Measurements from ENCODE around the gene CCDC85B. TPM values are rescaled to one million over a fixed set of nuclear protein-coding genes. Genes with fewer than 3 reads are reported as not detected.
A peak's percentile ranks its signal among the peaks of the same experiment; 100 is the strongest.

Gene CCDC85B
- total and polyA plus RNA-seq, 10 donors, result 38.7 to 131 (median 51.3) TPM

DNA sequence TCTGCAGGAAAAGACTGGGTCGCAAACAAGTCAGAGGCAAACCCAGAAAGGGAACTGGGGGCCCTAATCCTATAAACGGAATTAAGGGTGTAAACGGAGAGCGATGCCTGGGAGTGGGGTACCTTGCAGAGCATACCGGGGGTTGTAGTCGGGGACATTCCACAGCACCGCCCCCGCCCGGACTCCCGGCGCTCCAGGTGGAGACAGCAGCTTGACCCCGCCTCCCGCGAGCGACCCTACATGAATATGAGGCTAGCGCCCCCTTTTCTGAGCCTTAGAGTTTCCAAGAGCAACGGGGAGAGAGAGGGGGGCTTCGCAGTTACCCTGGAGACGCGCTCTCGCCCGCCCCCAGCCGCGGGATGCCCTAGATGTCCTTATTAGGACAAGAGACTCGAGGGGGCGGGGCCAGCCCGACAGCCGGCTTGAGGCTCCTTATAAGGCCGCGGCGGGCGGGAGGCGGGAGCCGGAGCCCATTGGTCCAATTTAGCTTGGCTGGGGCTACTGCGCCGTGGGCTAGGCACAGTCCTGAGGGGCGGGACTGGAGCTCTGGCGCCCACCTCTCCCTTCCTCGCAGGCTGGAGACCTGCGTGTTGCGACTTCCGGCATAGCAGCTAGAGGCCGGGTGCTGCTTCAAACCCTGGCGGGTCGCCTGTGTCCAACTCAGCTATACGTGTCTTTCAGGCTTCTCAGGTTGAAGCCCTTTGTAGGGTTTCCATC lies 31.2 kb upstream of the CCDC85B start:
- Histone ChIP-seq H3K36me3 (peaks cover 8 to 52% (median 46%) of the 10 kb centered on the region in 6 donors), H3K9me3 (no peaks in the 10 kb centered on the region), H3K4me1 (peaks cover 38 to 82% (median 70%) of the 10 kb centered on the region in 6 donors), H3K27me3 (replicated peaks in 1 of 7) (no peaks in the 10 kb centered on the region), H3K4me3 (peak overlapping the region; percentile 86 to 100 (median 99)), H3K27ac (peak overlapping the region; percentile 93 to 99 (median 97))
- intact Hi-C loops (cut with DNase I; ENCODE audit: low total_unique reads), result no loop called here
- WGBS, 5 donors, result 0 to 1% (median 0%) methylated on average over 14 to 46 of the region's 46 CpGs
- TF ChIP-seq POLR2A (IDR thresholded peaks at IDR 0.05) (peak in 2 of 3 donors; percentile 48 to 91), POLR2AphosphoS5 (IDR thresholded peaks at IDR 0.05) (peak; percentile 96 to 98 (median 98)), CTCF (IDR thresholded peaks at IDR 0.05 in 8 of 11, conservative IDR thresholded peaks at IDR 0.05 in 3 of 11) (peak in 4 of 11 experiments; percentile 8 to 41 (median 30))
- DNase-seq, result peak; percentile 100

GRCh38 chr11:65859812-65860277 lies 30.6 kb upstream of the CCDC85B start:
- Histone ChIP-seq H3K4me3 (peak overlapping the region; percentile 86 to 100 (median 99)), H3K27me3 (replicated peaks in 1 of 7) (no peaks in the 10 kb centered on the region), H3K4me1 (peaks cover 33 to 77% (median 65%) of the 10 kb centered on the region in 6 donors), H3K9me3 (no peaks in the 10 kb centered on the region), H3K27ac (peak overlapping the region; percentile 93 to 99 (median 97)), H3K36me3 (peaks cover 8 to 52% (median 46%) of the 10 kb centered on the region in 6 donors)
- WGBS, 5 donors, result 0 to 1% (median 0%) methylated on average over 16 of the region's 16 CpGs
- peak; percentile 90 for DNase-seq
- TF ChIP-seq CTCF (IDR thresholded peaks at IDR 0.05 in 8 of 11, conservative IDR thresholded peaks at IDR 0.05 in 3 of 11) (no peak), POLR2AphosphoS5 (IDR thresholded peaks at IDR 0.05) (no peak), POLR2A (IDR thresholded peaks at IDR 0.05) (no peak)
- intact Hi-C loops (cut with DNase I; ENCODE audit: low total_unique reads), result no loop called here

- peaks cover 26 to 70% (median 58%) of the 10 kb centered on the region in 6 donors for H3K4me1 ChIP-seq
- peak within 1 kb of the TSS; percentile 93 to 99 (median 97) for H3K27ac ChIP-seq
- TF ChIP-seq CTCF (IDR thresholded peaks at IDR 0.05 in 8 of 11, conservative IDR thresholded peaks at IDR 0.05 in 3 of 11) (peak; percentile 85 to 96 (median 94)), POLR2A (IDR thresholded peaks at IDR 0.05) (peak in 2 of 3 donors; percentile 42 to 55), POLR2AphosphoS5 (IDR thresholded peaks at IDR 0.05) (peak; percentile 91 to 95 (median 92))
- DNase-seq, result peak; percentile 99
- no peaks in the 10 kb centered on the region for H3K27me3 ChIP-seq (replicated peaks in 1 of 7)
- 0 to 1% (median 0%) methylated on average over 33 to 78 of the region's 78 CpGs for WGBS, 5 donors
- H3K4me3 ChIP-seq, result peak within 1 kb of the TSS; percentile 86 to 100 (median 99)
- peaks cover 5 to 52% (median 46%) of the 10 kb centered on the region in 6 donors for H3K36me3 ChIP-seq
- no peaks in the 10 kb centered on the region for H3K9me3 ChIP-seq
- intact Hi-C loops (cut with DNase I; ENCODE audit: low total_unique reads), result no loop called here
Observed at GRCh38 chr11:65860278-65861164, 30.0 kb upstream of the CCDC85B start, which contains the start of gene MUS81. Gene MUS81 (plus strand): TSS chr11:65860433. CDS start chr11:65860754, 321 bp downstream.

Data from spleen (tissue), 11 donors.